Fibroblast of villous mesenchyme (primary cell): ENCODE measurements around the gene VASP. TPM values are rescaled to one million over a fixed set of nuclear protein-coding genes. Genes with fewer than 3 reads are reported as not detected.

ENCODE experiments used
- DNase-seq: peaks from one replicate; pipeline ENCODE4 v3.0.0-alpha.2; 2010; ENCODE audit warnings: low read depth
- H3K4me3 ChIP-seq: 2 replicates; pipeline ENCODE4 v1.5.1; 2011; ENCODE audit warnings: low read depth, mild to moderate bottlenecking, low read length
- CTCF ChIP-seq: IDR thresholded peaks from 2 replicates; pipeline ENCODE4 v1.5.1; 2012; ENCODE audit warnings: low read depth, mild to moderate bottlenecking, low read length; ENCODE audit not compliant: insufficient read depth
- total RNA-seq: library from RNA; depleted of rRNA; stranded (reverse); fragments of >200 nt; gene quantifications from 2 replicates; pipeline ENCODE4 v1.2.3, GENCODE V29; 2012

VASP gene
- total RNA-seq, 1 donor, result 158 TPM

GRCh38 chr19:45526143-45526542, 18.9 kb downstream of the VASP start:
- H3K4me3 ChIP-seq, result no peak overlapping the region
- peak; percentile 67 for DNase-seq
- no peak for TF ChIP-seq CTCF

- no peak for DNase-seq
- no peak overlapping the region for H3K4me3 ChIP-seq
- no peak for TF ChIP-seq CTCF
Measured at GRCh38 chr19:45526971-45527370, 19.7 kb downstream of the VASP start.

GRCh38 chr19:45527731-45528130, 20.5 kb downstream of the VASP start:
- no peak overlapping the region for H3K4me3 ChIP-seq
- no peak for DNase-seq
- TF ChIP-seq CTCF, result no peak

- no peak for DNase-seq
- no peak for TF ChIP-seq CTCF
- no peak overlapping the region for H3K4me3 ChIP-seq
Measured at GRCh38 chr19:45528149-45528743, 21.0 kb downstream of the VASP start.

- no peak overlapping the region for H3K4me3 ChIP-seq
- TF ChIP-seq CTCF, result no peak
- DNase-seq, result no peak
Measured at GRCh38 chr19:45528744-45529419, 21.6 kb downstream of the VASP start.

- no peak for DNase-seq
- no peak for TF ChIP-seq CTCF
- no peak overlapping the region for H3K4me3 ChIP-seq
Measured at GRCh38 chr19:45529420-45529785, 22.1 kb downstream of the VASP start.

GRCh38 chr19:45531349-45531748, 24.1 kb downstream of the VASP start:
- no peak for DNase-seq
- no peak overlapping the region for H3K4me3 ChIP-seq

More at GRCh38 chr19:45531349-45531748, 24.1 kb downstream of the VASP start:
- no peak for TF ChIP-seq CTCF
